ENCODE results near the gene CELA2B.

CELA2B gene

GRCh38 chr1:15435239-15436077, 40.4 kb upstream of the CELA2B start:
- TF ChIP-seq ZNF10 (tag by site-specific recombination; IDR thresholded peaks at IDR 0.05) = no peak
- TF ChIP-seq HIC1 (tag by site-specific recombination; IDR thresholded peaks at IDR 0.05) = no peak
- TF ChIP-seq ZNF449 (tag by site-specific recombination; IDR thresholded peaks at IDR 0.05) = no peak
- no peak for TF ChIP-seq KLF17 (tag by site-specific recombination; IDR thresholded peaks at IDR 0.05)
- peak; percentile 13 for TF ChIP-seq ZBTB26 (tag by site-specific recombination; optimal IDR thresholded peaks at IDR 0.05)
- TF ChIP-seq ZNF341 (tag by site-specific recombination; IDR thresholded peaks at IDR 0.05; ENCODE audit: low read depth) = no peak
- no peak for TF ChIP-seq GFI1B (tag by site-specific recombination; IDR thresholded peaks at IDR 0.05)
- TF ChIP-seq ZNF645 (tag by site-specific recombination; IDR thresholded peaks at IDR 0.05) = no peak
- no peak for TF ChIP-seq ZNF202 (tag by site-specific recombination; IDR thresholded peaks at IDR 0.05; ENCODE audit: borderline replicate concordance)
- no peak for TF ChIP-seq PATZ1 (tag by site-specific recombination; IDR thresholded peaks at IDR 0.05)
- no peak for TF ChIP-seq ZNF132 (tag by site-specific recombination; IDR thresholded peaks at IDR 0.05; ENCODE audit: borderline replicate concordance)
- peak; percentile 26; the same call in 1 of the 2 replicates for TF ChIP-seq ZFHX2 (tag by site-specific recombination; conservative IDR thresholded peaks at IDR 0.05)
- 0 out of 2 replicates have a peak, but pooled peaks have one; percentile 5 for TF ChIP-seq EGR2 (tag by site-specific recombination; IDR thresholded peaks at IDR 0.05; ENCODE audit: low read depth)
- TF ChIP-seq ZNF362 (tag by site-specific recombination; IDR thresholded peaks at IDR 0.05) = no peak
- 0 out of 2 replicates have a peak, but pooled peaks have one; percentile 57 for TF ChIP-seq ZNF785 (tag by site-specific recombination; IDR thresholded peaks at IDR 0.05)
- TF ChIP-seq ZSCAN4 (tag by site-specific recombination; IDR thresholded peaks at IDR 0.05) = peak; percentile 100
- no peak overlapping the region for H3K4me3 ChIP-seq (ENCODE audit: low read depth, low read length)
- no peak overlapping the region for H3K27ac ChIP-seq (ENCODE audit: extremely low read depth, low read depth, low read length)
- no peaks in the 10 kb centered on the region for H3K36me3 ChIP-seq (ENCODE audit: control insufficient read depth in 2 of 2, insufficient read depth in 1 of 2, low read length in 2 of 2)
- POLR2A ChIA-PET = interaction anchor here (0.7 kb wide), 1 partner anchor 12 kb away, joined by 5 read pairs; no protein-coding TSS in a partner anchor
- H3K9me3 ChIP-seq (ENCODE audit: control insufficient read depth, insufficient read depth, low read depth, low read length) = no peaks in the 10 kb centered on the region
- CTCF ChIA-PET = no interaction called here
- no peaks in the 10 kb centered on the region for H3K4me1 ChIP-seq (ENCODE audit: control insufficient read depth, insufficient read depth, low read length)
